Testis (tissue), 2 donors: ENCODE results near the gene PKHD1.

Experiments
- CTCF ChIP-seq, 3 experiments: fragments of 450-650 bp in 2 of 3; fragments of 200-600 bp in 1 of 3; sonication (generic) in 1 of 3; IDR thresholded peaks; one replicate each; pipeline ENCODE4 v1.5.1; 2016 to 2019; ENCODE audit warnings: antibody characterized with exemption in 3 of 3, mild to moderate bottlenecking in 2 of 3, moderate library complexity in 1 of 3
- POLR2A ChIP-seq: fragments of 450-650 bp; IDR thresholded peaks from one replicate; pipeline ENCODE4 v1.6.1; 2017; ENCODE audit warnings: antibody characterized with exemption, mild to moderate bottlenecking, moderate library complexity

DNA sequence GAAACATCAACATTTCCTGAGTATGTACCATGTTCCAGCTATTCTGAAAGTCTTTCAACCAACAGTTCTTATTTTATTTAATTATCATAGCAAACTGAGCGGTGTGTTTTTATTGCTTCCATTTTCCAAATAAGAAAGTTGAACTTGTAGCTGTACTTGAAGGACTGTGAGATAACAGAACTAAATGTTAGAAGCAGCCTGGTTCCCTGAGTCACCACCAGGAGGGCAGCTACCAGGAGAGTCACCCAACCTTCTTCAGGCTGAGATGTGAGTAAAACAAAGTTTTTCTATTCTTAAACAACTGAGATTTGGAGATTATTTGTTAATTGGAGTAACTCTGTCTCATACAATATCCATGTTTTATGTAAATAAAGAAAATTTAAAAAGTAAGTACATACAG is 403.4 kb downstream of the PKHD1 start:
- TF ChIP-seq POLR2A, result no peak
- TF ChIP-seq CTCF (IDR thresholded peaks at IDR 0.05), result no peak
